Ovary (tissue), 3 donors: ENCODE results near the gene WDR20.

ENCODE experiments used
- CTCF ChIP-seq, 3 donors: fragments of 450-650 bp in 2 of 3; fragments of 200-600 bp in 1 of 3; IDR thresholded peaks; one replicate each; pipeline versions ENCODE4 v1.5.1 to v1.8.0; 2016 to 2022; ENCODE audit warnings: antibody characterized with exemption in 3 of 3, mild to moderate bottlenecking in 1 of 3
- POLR2A ChIP-seq: fragments of 450-650 bp; IDR thresholded peaks from one replicate; pipeline ENCODE4 v1.6.1; 2017; ENCODE audit warnings: antibody characterized with exemption, mild to moderate bottlenecking, moderate library complexity
- donor health status: DM: no; HTN: no; CAD: no.

GRCh38 chr14:102222009-102222575 lies 82.4 kb downstream of the WDR20 start:
- no peak for TF ChIP-seq CTCF (IDR thresholded peaks at IDR 0.05)
- TF ChIP-seq POLR2A: no peak
